ENCODE measurements around the gene PALM3.

DNA sequence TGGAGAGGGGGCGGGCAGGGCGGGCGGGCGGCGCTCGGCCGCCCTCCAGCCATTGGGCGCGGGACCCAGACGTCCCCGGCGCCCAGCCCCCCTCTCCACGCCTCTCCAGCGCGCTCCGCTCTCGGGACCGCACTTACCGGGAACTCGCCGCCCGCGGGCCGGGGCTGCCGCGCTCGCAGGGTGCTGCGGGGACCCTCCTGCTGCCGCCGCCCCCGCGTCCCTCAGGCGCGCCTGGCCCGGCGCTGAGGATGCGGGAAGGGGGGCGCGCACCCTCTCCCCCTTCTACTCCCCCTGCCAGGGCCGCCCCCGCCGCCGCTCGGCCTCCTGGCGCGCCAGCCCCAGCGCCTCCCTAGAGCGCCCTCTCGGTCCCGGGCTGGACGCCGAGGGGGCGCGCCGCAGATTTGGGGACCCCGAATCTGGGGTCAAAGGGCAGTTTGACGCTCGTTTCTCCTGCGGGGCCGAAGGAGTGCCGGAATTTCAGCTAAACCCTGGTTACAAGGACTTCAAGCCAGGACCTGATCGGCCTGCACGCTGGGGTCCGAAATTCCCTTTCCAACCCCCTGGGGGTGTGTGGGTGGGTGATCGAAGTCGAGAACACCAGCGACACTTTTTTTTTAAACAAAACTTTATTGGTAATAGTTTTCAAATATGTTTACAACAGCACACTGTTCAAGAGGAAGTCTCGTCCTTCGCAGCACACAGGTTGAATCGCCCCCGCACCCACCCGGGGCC is 29.4 kb upstream of the PALM3 start:
- TF ChIP-seq POLR2A (IDR thresholded peaks at IDR 0.05; ENCODE audit: low read length) (peak; percentile 65), GATA1 (IDR thresholded peaks at IDR 0.05; ENCODE audit: low read depth, low read length) (no peak)
